IMR-90 (cell line): ENCODE data around the gene SPRR3. TPM values are rescaled to one million over a fixed set of nuclear protein-coding genes. Genes with fewer than 3 reads are reported as not detected.

Source experiments
- ATAC-seq: fragments of 200-7000 bp; cut with Tn5 transposase; 2 replicates; pipeline ENCODE4 v1.9.1; 2020; ENCODE audit warnings: low read depth, mild to moderate bottlenecking, moderate library complexity
- BruUV-seq: library from RNA; stranded (reverse); fragments of 400-500 nt; replicated peaks from 2 replicates; lab custom pipeline; 2021; lab: Mats Ljungman, UMichigan
- CTCF ChIA-PET: fragments of 300-600 bp; formaldehyde crosslinking; extraction: SDS; loops from one replicate; lab custom pipeline; 2021; ENCODE audit warnings: antibody characterized with exemption; lab: Yijun Ruan, JAX
- POLR2A ChIA-PET: fragments of 300-600 bp; sonication (Branson Sonifier 250); formaldehyde crosslinking; loops from one replicate; lab custom pipeline; 2022; ENCODE audit warnings: antibody characterized with exemption; ENCODE audit not compliant: unreplicated experiment; lab: Charles Lee
- DNase-seq: peaks from one replicate; pipeline ENCODE4 v3.0.0; 2013
- H2AFZ ChIP-seq: replicated peaks from 2 replicates; pipeline ENCODE3; 2013; ENCODE audit warnings: low read length, mild to moderate bottlenecking; ENCODE audit not compliant: poor library complexity
- H2AK5ac ChIP-seq: 2 replicates; pipeline ENCODE4 v1.6.1; 2013; ENCODE audit warnings: low read depth, low read length, inconsistent platforms
- H2AK9ac ChIP-seq: replicated peaks from 2 replicates; pipeline ENCODE3; 2013; ENCODE audit warnings: mild to moderate bottlenecking, low read depth, low read length, moderate library complexity; ENCODE audit not compliant: poor library complexity
- H2BK120ac ChIP-seq: 2 replicates; pipeline ENCODE4 v1.6.1; 2013; ENCODE audit warnings: low read depth, low read length, inconsistent platforms
- H2BK15ac ChIP-seq: 3 replicates; pipeline ENCODE4 v1.6.1; 2013; ENCODE audit warnings: low read depth, low read length, inconsistent platforms
- H2BK20ac ChIP-seq: 2 replicates; pipeline ENCODE4 v1.6.1; 2013; ENCODE audit warnings: low read depth, mild to moderate bottlenecking, inconsistent platforms, low read length, moderate library complexity
- H2BK5ac ChIP-seq: 2 replicates; pipeline ENCODE4 v1.6.1; 2013; ENCODE audit warnings: mild to moderate bottlenecking, low read depth, low read length, inconsistent platforms; ENCODE audit not compliant: poor library complexity, severe bottlenecking
- H3K14ac ChIP-seq: replicated peaks from 2 replicates; pipeline ENCODE4 v1.6.1; 2013; ENCODE audit warnings: low read depth, low read length, inconsistent platforms
- H3K18ac ChIP-seq: 2 replicates; pipeline ENCODE4 v1.6.1; 2013; ENCODE audit warnings: low read depth, low read length, control low read depth
- H3K23ac ChIP-seq: 2 replicates; pipeline ENCODE4 v1.6.1; 2013; ENCODE audit warnings: low read depth, low read length, inconsistent platforms
- H3K27ac ChIP-seq: 2 replicates; pipeline ENCODE4 v1.5.1; 2013; ENCODE audit warnings: mild to moderate bottlenecking, control low read depth, low read length; ENCODE audit not compliant: insufficient read depth
- H3K27me3 ChIP-seq: 2 replicates; pipeline ENCODE4 v1.6.1; 2013; ENCODE audit warnings: low read length; ENCODE audit not compliant: control insufficient read depth, insufficient read depth
- H3K36me3 ChIP-seq: 2 replicates; pipeline ENCODE4 v1.6.1; 2013; ENCODE audit warnings: low read length, mixed read lengths; ENCODE audit not compliant: control insufficient read depth, insufficient read depth
- H3K4ac ChIP-seq: 2 replicates; pipeline ENCODE4 v1.6.1; 2013; ENCODE audit warnings: low read depth, low read length, inconsistent platforms
- H3K4me1 ChIP-seq: 2 replicates; pipeline ENCODE4 v1.6.1; 2013; ENCODE audit warnings: low read length, mixed read lengths; ENCODE audit not compliant: control insufficient read depth, insufficient read depth
- H3K4me2 ChIP-seq: 2 replicates; pipeline ENCODE4 v1.6.1; 2013; ENCODE audit warnings: low read depth, mild to moderate bottlenecking, control low read depth, low read length, moderate library complexity
- H3K4me3 ChIP-seq: 2 replicates; pipeline ENCODE4 v1.5.1; 2013; ENCODE audit warnings: low read depth, mild to moderate bottlenecking, control low read depth, low read length, moderate library complexity; ENCODE audit not compliant: insufficient read depth
- H3K56ac ChIP-seq: 2 replicates; pipeline ENCODE4 v1.6.1; 2013; ENCODE audit warnings: low read length, inconsistent platforms; ENCODE audit not compliant: insufficient read depth; ENCODE audit errors: extremely low read depth
- H3K79me1 ChIP-seq, 2 experiments: 2 replicates each; pipeline ENCODE4 v1.6.1; 2013; ENCODE audit warnings: low read length in 2 of 2, inconsistent platforms in 1 of 2, low read depth in 1 of 2
- H3K9ac ChIP-seq: 2 replicates; pipeline ENCODE4 v1.6.1; 2013; ENCODE audit warnings: low read depth, low read length, control low read depth
- H3K9me1 ChIP-seq: 2 replicates; pipeline ENCODE4 v1.6.1; 2013; ENCODE audit warnings: low read length, inconsistent platforms; ENCODE audit not compliant: insufficient read depth
- H3K9me3 ChIP-seq: 2 replicates; pipeline ENCODE4 v1.6.1; 2013; ENCODE audit warnings: low read length; ENCODE audit not compliant: control insufficient read depth, insufficient read depth
- H4K20me1 ChIP-seq: 2 replicates; pipeline ENCODE4 v1.6.1; 2013; ENCODE audit warnings: low read length, inconsistent platforms; ENCODE audit not compliant: insufficient read depth
- H4K5ac ChIP-seq: 2 replicates; pipeline ENCODE4 v1.6.1; 2013; ENCODE audit warnings: mild to moderate bottlenecking, low read depth, low read length, control low read depth
- H4K8ac ChIP-seq, 2 experiments: 2 replicates each; pipeline ENCODE4 v1.6.1; 2013; ENCODE audit warnings: low read depth in 2 of 2, low read length in 2 of 2, control low read depth in 1 of 2, inconsistent platforms in 1 of 2
- H4K91ac ChIP-seq: 2 replicates; pipeline ENCODE4 v1.6.1; 2013; ENCODE audit warnings: low read depth, low read length, inconsistent platforms; ENCODE audit not compliant: insufficient read depth
- BHLHE40 ChIP-seq: fragments of 150-350 bp; IDR thresholded peaks from 2 replicates; pipeline ENCODE4 v1.6.1; 2016; ENCODE audit warnings: mild to moderate bottlenecking, low read depth, low read length
- CEBPB ChIP-seq: IDR thresholded peaks from 2 replicates; pipeline ENCODE4 v1.6.1; 2012; ENCODE audit warnings: low read depth, low read length, improper control_type of control experiment
- CHD1 ChIP-seq: IDR thresholded peaks from 2 replicates; pipeline ENCODE4 v1.6.1; 2012; ENCODE audit warnings: low read depth, low read length, improper control_type of control experiment
- CTCF ChIP-seq: conservative IDR thresholded peaks from 2 replicates; pipeline ENCODE4 v1.5.1; 2012; ENCODE audit warnings: mild to moderate bottlenecking, low read depth, low read length, improper control_type of control experiment
- ELK1 ChIP-seq: fragments of 150-350 bp; IDR thresholded peaks from 2 replicates; pipeline ENCODE4 v1.6.1; 2016; ENCODE audit warnings: low read depth, mild to moderate bottlenecking, low read length, moderate library complexity, borderline replicate concordance
- FOS ChIP-seq: fragments of 150-350 bp; IDR thresholded peaks from 2 replicates; pipeline ENCODE4 v1.6.1; 2016; ENCODE audit warnings: low read depth, low read length
- MAFK ChIP-seq: IDR thresholded peaks from 2 replicates; pipeline ENCODE4 v1.6.1; 2012; ENCODE audit warnings: low read depth, low read length, improper control_type of control experiment
- MAZ ChIP-seq: IDR thresholded peaks from 2 replicates; pipeline ENCODE4 v1.6.1; 2012; ENCODE audit warnings: low read depth, mild to moderate bottlenecking, low read length, improper control_type of control experiment, moderate library complexity, borderline replicate concordance
- MXI1 ChIP-seq: IDR thresholded peaks from 2 replicates; pipeline ENCODE4 v1.6.1; 2012; ENCODE audit warnings: low read depth, mild to moderate bottlenecking, low read length, moderate library complexity, borderline replicate concordance
- NFE2L2 ChIP-seq: fragments of 150-350 bp; IDR thresholded peaks from 2 replicates; pipeline ENCODE4 v1.6.1; 2016; ENCODE audit warnings: low read depth, mild to moderate bottlenecking, low read length
- POLR2A ChIP-seq: IDR thresholded peaks from 2 replicates; pipeline ENCODE4 v1.6.1; 2012; ENCODE audit warnings: mild to moderate bottlenecking, low read depth, low read length
- RAD21 ChIP-seq: IDR thresholded peaks from 2 replicates; pipeline ENCODE4 v1.6.1; 2012; ENCODE audit warnings: low read length, improper control_type of control experiment
- RCOR1 ChIP-seq: IDR thresholded peaks from 2 replicates; pipeline ENCODE4 v1.6.1; 2012; ENCODE audit warnings: mild to moderate bottlenecking, low read length, improper control_type of control experiment; ENCODE audit not compliant: insufficient replicate concordance
- RFX5 ChIP-seq: IDR thresholded peaks from 2 replicates; pipeline ENCODE4 v1.8.0; 2012; ENCODE audit warnings: low read depth, mild to moderate bottlenecking, low read length, moderate library complexity
- SMC3 ChIP-seq: fragments of 150-350 bp; IDR thresholded peaks from 2 replicates; pipeline ENCODE4 v1.6.1; 2016; ENCODE audit warnings: low read depth, mild to moderate bottlenecking, antibody characterized with exemption, low read length, moderate library complexity
- USF2 ChIP-seq: fragments of 150-350 bp; IDR thresholded peaks from 2 replicates; pipeline ENCODE4 v1.6.1; 2017; ENCODE audit warnings: mild to moderate bottlenecking, antibody characterized with exemption, low read length, low read depth
- WGBS, 2 experiments: methylation state at CpG; one replicate each; pipeline versions ENCODE4 v1.1.5 to v1.1.7; 2013; ENCODE audit warnings: missing lambda C conversion rate in 2 of 2; ENCODE audit not compliant: insufficient read length in 1 of 2; ENCODE audit errors: extremely low coverage in 2 of 2; 5-methylcytosine and 5-hydroxymethylcytosine counted together
- dilution Hi-C: fragments of 300-500 bp; cut with HindIII; formaldehyde crosslinking; loops from one replicate; pipeline ENCODE4 v1.14.3; 2018; ENCODE audit warnings: low sequenced_read_pairs; ENCODE audit not compliant: unreplicated experiment
- in situ Hi-C: fragments of 300-500 bp; cut with MboI; formaldehyde crosslinking; loops from 3 replicates; pipeline ENCODE4 v1.14.3; 2019; ENCODE audit warnings: low sequenced_read_pairs, inconsistent platforms, mixed read lengths
- intact Hi-C: fragments of 100-400 bp; cut with micrococcal nuclease; formaldehyde crosslinking; loops from 2 replicates; pipeline ENCODE4 v1.10.0; 2022
- polyA plus RNA-seq, 3 experiments: library from polyadenylated mRNA; depleted of rRNA; stranded (reverse); fragments of >200 nt; gene quantifications; 2 replicates each; pipeline ENCODE4 v1.2.3, GENCODE V29; 2012; ENCODE audit warnings: low replicate concordance in 1 of 3
- total RNA-seq: library from RNA; depleted of rRNA; stranded (reverse); fragments of >200 nt; gene quantifications from 2 replicates; pipeline ENCODE4 v1.2.3, GENCODE V29; 2012

The SPRR3 gene
- total and polyA plus RNA-seq, 2 of the 4 experiments (the other 2 are of a cell fraction), result not detected

GRCh38 chr1:153000294-153000693, 1.3 kb upstream of the SPRR3 start:
- H3K56ac ChIP-seq, result no peak overlapping the region
- no peaks in the 10 kb centered on the region for H4K20me1 ChIP-seq
- no peaks in the 10 kb centered on the region for H3K27me3 ChIP-seq
- H4K91ac ChIP-seq, result no peak overlapping the region
- H2BK15ac ChIP-seq, result no peak overlapping the region
- H3K4ac ChIP-seq, result no peak overlapping the region
- DNase-seq (no peak), ATAC-seq (no peak)
- H3K18ac ChIP-seq, result no peak overlapping the region
- H3K79me1 ChIP-seq, result no peaks in the 10 kb centered on the region
- no CpG with 5 or more reads among the region's 1 CpG for WGBS, 2 experiments
- H4K8ac ChIP-seq, result no peak overlapping the region
- H2AFZ ChIP-seq, result no peak overlapping the region
- no TSS peak for BruUV-seq
- no peaks in the 10 kb centered on the region for H3K9me1 ChIP-seq
- H2BK5ac ChIP-seq, result no peak overlapping the region
- dilution Hi-C loops (no loop called here), in situ Hi-C loops (no loop called here), intact Hi-C loops (no loop called here)
- ChIA-PET CTCF (no interaction called here), POLR2A (no interaction called here)
- no peak overlapping the region for H3K9ac ChIP-seq
- TF ChIP-seq RFX5 (no peak), RCOR1 (no peak), SMC3 (no peak), CTCF (no peak), CHD1 (no peak), CEBPB (no peak), ELK1 (no peak), FOS (no peak), POLR2A (no peak), MAZ (no peak), MAFK (no peak), USF2 (no peak), NFE2L2 (no peak), RAD21 (no peak), BHLHE40 (no peak), MXI1 (no peak)
- no peak overlapping the region for H2AK5ac ChIP-seq
- no peak overlapping the region for H4K5ac ChIP-seq
- H3K27ac ChIP-seq, result no peak overlapping the region
- no peaks in the 10 kb centered on the region for H3K36me3 ChIP-seq
- no peak overlapping the region for H2BK20ac ChIP-seq
- H3K23ac ChIP-seq, result no peak overlapping the region
- H2AK9ac ChIP-seq, result no peak overlapping the region
- no peaks in the 10 kb centered on the region for H3K9me3 ChIP-seq
- no peak overlapping the region for H3K4me2 ChIP-seq
- no peak overlapping the region for H3K4me3 ChIP-seq
- no peak overlapping the region for H2BK120ac ChIP-seq
- no peak overlapping the region for H3K14ac ChIP-seq
- H3K4me1 ChIP-seq, result no peaks in the 10 kb centered on the region
